ENCODE measurements around the gene AGRN. TPM values are rescaled to one million over a fixed set of nuclear protein-coding genes. Genes with fewer than 3 reads are reported as not detected.

Gene AGRN
- total and polyA plus RNA-seq, 9 donors: 2.7 to 138 (median 14.3) TPM

DNA sequence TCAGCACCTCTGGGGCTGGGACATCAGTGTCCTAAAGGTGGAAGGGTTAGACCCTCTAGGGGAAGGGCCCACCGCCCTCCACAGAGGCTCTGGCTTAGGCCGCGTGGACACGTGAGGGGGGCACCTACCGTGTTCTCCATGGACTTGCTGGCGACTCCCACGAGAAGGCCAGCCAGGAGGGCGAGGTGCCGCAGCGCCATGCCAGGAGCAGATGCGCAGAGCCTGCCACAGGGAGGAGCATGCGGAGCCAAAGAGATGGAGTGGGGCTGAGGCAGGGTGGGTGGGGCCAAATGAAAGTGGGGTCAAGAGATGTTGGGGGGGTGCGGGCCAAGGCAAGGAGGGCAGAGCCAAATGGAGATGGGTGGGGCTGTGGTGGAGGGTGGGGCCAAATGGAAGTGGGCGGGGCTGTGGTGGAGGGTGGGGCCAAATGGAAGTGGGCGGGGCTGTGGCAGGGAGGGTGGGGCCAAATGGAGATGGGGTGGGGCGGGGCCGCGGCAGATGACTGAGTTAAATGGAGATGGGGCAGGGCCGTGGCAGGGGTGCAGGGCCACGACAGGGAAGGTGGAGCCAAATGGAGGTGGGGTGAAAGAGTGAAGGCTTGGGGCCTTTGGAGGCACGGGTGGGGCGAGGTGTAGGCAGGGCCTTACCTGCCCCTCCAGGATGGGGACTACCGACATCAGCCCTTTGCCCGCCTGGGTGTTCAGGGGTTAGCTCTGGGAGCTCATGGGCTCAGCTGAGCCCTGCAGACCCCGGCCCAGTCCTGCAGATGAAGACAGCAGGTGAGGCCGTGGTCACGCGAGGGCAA, 71.6 kb downstream of the AGRN start:
- H3K27ac ChIP-seq: no peak overlapping the region
- H3K9me3 ChIP-seq: no peaks in the 10 kb centered on the region
- DNase-seq: peak in 3 of 5 donors; percentile 7 to 26 (median 14)
- intact Hi-C loops (cut with DNase I): no loop called here
- TF ChIP-seq POLR2A (IDR thresholded peaks at IDR 0.05): no peak
- TF ChIP-seq, protein P1, sequence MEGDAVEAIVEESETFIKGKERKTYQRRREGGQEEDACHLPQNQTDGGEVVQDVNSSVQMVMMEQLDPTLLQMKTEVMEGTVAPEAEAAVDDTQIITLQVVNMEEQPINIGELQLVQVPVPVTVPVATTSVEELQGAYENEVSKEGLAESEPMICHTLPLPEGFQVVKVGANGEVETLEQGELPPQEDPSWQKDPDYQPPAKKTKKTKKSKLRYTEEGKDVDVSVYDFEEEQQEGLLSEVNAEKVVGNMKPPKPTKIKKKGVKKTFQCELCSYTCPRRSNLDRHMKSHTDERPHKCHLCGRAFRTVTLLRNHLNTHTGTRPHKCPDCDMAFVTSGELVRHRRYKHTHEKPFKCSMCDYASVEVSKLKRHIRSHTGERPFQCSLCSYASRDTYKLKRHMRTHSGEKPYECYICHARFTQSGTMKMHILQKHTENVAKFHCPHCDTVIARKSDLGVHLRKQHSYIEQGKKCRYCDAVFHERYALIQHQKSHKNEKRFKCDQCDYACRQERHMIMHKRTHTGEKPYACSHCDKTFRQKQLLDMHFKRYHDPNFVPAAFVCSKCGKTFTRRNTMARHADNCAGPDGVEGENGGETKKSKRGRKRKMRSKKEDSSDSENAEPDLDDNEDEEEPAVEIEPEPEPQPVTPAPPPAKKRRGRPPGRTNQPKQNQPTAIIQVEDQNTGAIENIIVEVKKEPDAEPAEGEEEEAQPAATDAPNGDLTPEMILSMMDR (IDR thresholded peaks at IDR 0.05): no peak
- TF ChIP-seq EP300 (IDR thresholded peaks at IDR 0.05): no peak
- no peak overlapping the region for H3K4me3 ChIP-seq
- H3K36me3 ChIP-seq: no peaks in the 10 kb centered on the region
- 94% methylated on average over 25 to 28 of the region's 28 CpGs for WGBS, 3 donors
- H3K4me1 ChIP-seq (ENCODE audit: insufficient read depth): no peaks in the 10 kb centered on the region
- H3K27me3 ChIP-seq: no peaks in the 10 kb centered on the region

DNA sequence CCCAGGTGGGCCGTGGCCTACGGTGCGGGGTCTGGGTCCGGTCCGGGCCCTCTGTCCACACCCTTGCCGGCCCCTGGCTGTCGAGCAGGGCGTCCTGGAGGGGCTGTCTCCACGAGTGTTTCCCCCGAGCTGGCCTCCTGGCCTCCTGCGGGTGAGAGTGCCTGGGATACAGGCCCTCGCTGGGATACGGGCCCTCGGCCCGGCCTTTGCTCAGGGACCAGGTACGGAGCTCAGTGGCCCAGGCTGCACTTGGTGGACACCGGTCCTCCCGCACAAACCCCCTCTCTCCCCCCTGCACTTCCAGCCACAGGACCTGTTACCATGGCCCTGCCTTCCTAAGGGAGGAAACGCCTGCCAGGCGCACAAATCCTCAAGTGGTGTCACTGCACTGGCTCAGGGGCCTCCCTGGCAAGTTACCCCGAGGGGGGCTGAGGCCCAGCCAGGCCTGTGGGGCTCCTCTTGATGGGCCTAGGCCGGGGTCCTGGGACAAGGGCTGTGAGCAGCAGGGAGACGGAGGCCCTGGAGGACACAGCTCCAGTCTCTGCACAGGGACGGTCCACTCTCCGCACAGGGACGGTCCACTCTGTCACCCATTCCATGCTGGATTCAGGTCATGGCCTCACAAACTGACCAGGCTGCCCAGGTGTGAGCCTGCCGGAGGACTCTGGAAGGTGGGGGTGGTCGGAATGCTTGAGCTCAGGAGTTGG, 72.4 kb downstream of the AGRN start:
- Histone ChIP-seq H3K27me3 (no peaks in the 10 kb centered on the region), H3K4me1 (ENCODE audit: insufficient read depth) (no peaks in the 10 kb centered on the region), H3K9me3 (no peaks in the 10 kb centered on the region), H3K4me3 (no peak overlapping the region), H3K27ac (no peak overlapping the region), H3K36me3 (no peaks in the 10 kb centered on the region)
- TF ChIP-seq POLR2A (IDR thresholded peaks at IDR 0.05): no peak
- TF ChIP-seq, protein P1 (IDR thresholded peaks at IDR 0.05): no peak
- no peak for TF ChIP-seq EP300 (IDR thresholded peaks at IDR 0.05)
- DNase-seq: peak in 4 of 5 donors; percentile 7 to 32 (median 14)
- WGBS, 3 donors: 95 to 97% (median 97%) methylated on average over 27 to 28 of the region's 28 CpGs
- intact Hi-C loops (cut with DNase I): no loop called here

GRCh38 chr1:1092894-1093609, 73.1 kb downstream of the AGRN start:
- no peak for DNase-seq
- Histone ChIP-seq H3K27ac (no peak overlapping the region), H3K9me3 (no peaks in the 10 kb centered on the region), H3K4me1 (ENCODE audit: insufficient read depth) (no peaks in the 10 kb centered on the region), H3K27me3 (no peaks in the 10 kb centered on the region), H3K36me3 (no peaks in the 10 kb centered on the region), H3K4me3 (no peak overlapping the region)
- no peak for TF ChIP-seq POLR2A (IDR thresholded peaks at IDR 0.05)
- TF ChIP-seq, protein P1 (IDR thresholded peaks at IDR 0.05): no peak
- no peak for TF ChIP-seq EP300 (IDR thresholded peaks at IDR 0.05)
- intact Hi-C loops (cut with DNase I): no loop called here
- WGBS, 3 donors: 87 to 92% (median 89%) methylated on average over 14 of the region's 14 CpGs

DNA sequence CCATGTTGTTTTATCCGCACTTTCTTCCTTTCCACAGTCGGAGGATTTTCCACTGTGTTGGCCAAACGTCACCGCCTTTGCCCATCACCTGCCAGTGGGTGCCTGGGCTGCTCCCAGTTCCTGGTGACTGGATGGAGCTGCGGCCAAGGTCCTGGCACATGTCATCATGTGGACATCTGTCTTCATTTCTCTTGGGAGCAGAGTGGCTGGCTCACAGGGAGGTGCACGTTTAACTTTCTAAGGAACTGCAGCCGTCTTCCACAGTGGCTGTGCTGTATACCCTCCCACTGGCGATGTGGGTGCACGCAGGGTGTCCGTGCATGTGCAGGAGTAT, 73.7 kb downstream of the AGRN start:
- DNase-seq: peak in 2 of 5 donors; percentile 7 to 17
- Histone ChIP-seq H3K4me1 (ENCODE audit: insufficient read depth) (no peaks in the 10 kb centered on the region), H3K27ac (no peak overlapping the region), H3K36me3 (no peaks in the 10 kb centered on the region), H3K9me3 (no peaks in the 10 kb centered on the region), H3K27me3 (no peaks in the 10 kb centered on the region), H3K4me3 (no peak overlapping the region)
- intact Hi-C loops (cut with DNase I): no loop called here
- no peak for TF ChIP-seq EP300 (IDR thresholded peaks at IDR 0.05)
- TF ChIP-seq POLR2A (IDR thresholded peaks at IDR 0.05): no peak
- TF ChIP-seq, protein P1 (IDR thresholded peaks at IDR 0.05): no peak
- WGBS, 3 donors: 88 to 93% (median 90%) methylated on average over 10 of the region's 10 CpGs

Measured in ovary (tissue), 9 donors.